Measurements from ENCODE around the gene PTPN13.

- no peak for TF ChIP-seq YY1 (tag by site-specific recombination; IDR thresholded peaks at IDR 0.05)
- no peak for TF ChIP-seq REST (tag by site-specific recombination; IDR thresholded peaks at IDR 0.05)
- no peak for TF ChIP-seq PRDM4 (tag by site-specific recombination; IDR thresholded peaks at IDR 0.05)
- no peak for TF ChIP-seq CTCF (tag by site-specific recombination; IDR thresholded peaks at IDR 0.05)
- no peak for TF ChIP-seq ZNF654 (tag by site-specific recombination; IDR thresholded peaks at IDR 0.05; ENCODE audit: low read depth)
- no peak for TF ChIP-seq SALL2 (tag by site-specific recombination; IDR thresholded peaks at IDR 0.05; ENCODE audit: borderline replicate concordance)
Measured at GRCh38 chr4:86670756-86671155, 76.6 kb downstream of the PTPN13 start.
